Mucosa of descending colon (tissue), 3 donors: ENCODE results near the gene OPRD1. TPM values are rescaled to one million over a fixed set of nuclear protein-coding genes. Genes with fewer than 3 reads are reported as not detected.

Experiments used
- ATAC-seq: fragments of 200-7000 bp; cut with Tn5 transposase; one replicate; pipeline ENCODE4 v1.9.1; 2020; ENCODE audit warnings: mild to moderate bottlenecking, moderate library complexity
- DNase-seq, 3 donors: peaks; one replicate each; pipeline ENCODE4 v3.0.0-alpha.2; 2020
- H3K36me3 ChIP-seq: fragments of 200-600 bp; one replicate; pipeline ENCODE4 v1.8.0; 2021; ENCODE audit warnings: low read depth, mild to moderate bottlenecking
- H3K4me1 ChIP-seq: fragments of 200-600 bp; one replicate; pipeline ENCODE4 v1.8.0; 2021; ENCODE audit warnings: low read depth, mild to moderate bottlenecking
- H3K4me3 ChIP-seq: fragments of 200-600 bp; one replicate; pipeline ENCODE4 v1.8.0; 2021; ENCODE audit warnings: mild to moderate bottlenecking
- H3K9me3 ChIP-seq: fragments of 200-600 bp; one replicate; pipeline ENCODE4 v1.8.0; 2021; ENCODE audit warnings: mild to moderate bottlenecking
- intact Hi-C, 2 donors: fragments of 100-400 bp; cut with DNase I in 1 of 2; cut with micrococcal nuclease in 1 of 2; formaldehyde crosslinking; loops; one replicate each; pipeline versions ENCODE4 v1.11.0 to v1.11.1; 2022; cut with DNase I, micrococcal nuclease
- total RNA-seq, 3 donors: library from RNA; stranded (reverse); fragmentation: NEBNext Ultra II Directional in 2 of 3; extraction: Animal tissue kit (Norgen Biotek cat#: 25700) in 2 of 3; gene quantifications; one replicate each; pipeline versions ENCODE4 v1.2.1 to v1.2.4, GENCODE V29; 2021 to 2023
- TF ChIP-seq, protein P1 (sequence below): fragments of 200-600 bp; IDR thresholded peaks from one replicate; pipeline ENCODE4 v1.8.0; 2022; ENCODE audit warnings: antibody characterized with exemption, mild to moderate bottlenecking
- donor health status: DM: no; HTN: no; CAD: no; lungs with moderate emphysema.
- donor health status: DM: no; HTN: no; CAD: no.
- donor health status: DM: no; HTN: yes; CAD: no.

Gene OPRD1
- total RNA-seq, 3 donors from 2014 or later = 0.06 to 1.1 (median 0.48) TPM

DNA sequence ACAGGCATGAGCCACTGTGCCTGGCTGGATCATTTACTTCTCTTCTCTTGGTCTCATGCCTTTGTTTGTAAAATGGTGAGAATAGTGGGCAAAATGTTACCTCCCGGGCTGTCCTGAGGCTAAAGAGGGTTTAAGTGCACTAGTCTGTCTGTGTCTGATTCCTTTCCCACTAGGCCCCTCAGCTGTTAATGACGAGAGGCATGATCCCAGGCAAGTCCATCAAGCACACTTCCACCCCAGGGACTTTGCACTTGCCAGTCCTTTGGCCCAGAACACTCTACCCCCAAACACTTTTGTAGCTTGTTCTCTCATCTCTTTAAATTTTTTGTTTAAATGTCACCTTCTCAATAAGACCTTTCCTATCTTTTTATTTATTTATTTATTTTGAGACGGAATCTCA lies 88.6 kb downstream of the OPRD1 start:
- H3K4me1 ChIP-seq = no peaks in the 10 kb centered on the region
- H3K36me3 ChIP-seq = no peaks in the 10 kb centered on the region
- intact Hi-C loops = no loop called here
- no peak for ATAC-seq
- DNase-seq = no peak
- H3K4me3 ChIP-seq = no peak overlapping the region
- peaks cover 3% of the 10 kb centered on the region for H3K9me3 ChIP-seq
- TF ChIP-seq, protein P1, sequence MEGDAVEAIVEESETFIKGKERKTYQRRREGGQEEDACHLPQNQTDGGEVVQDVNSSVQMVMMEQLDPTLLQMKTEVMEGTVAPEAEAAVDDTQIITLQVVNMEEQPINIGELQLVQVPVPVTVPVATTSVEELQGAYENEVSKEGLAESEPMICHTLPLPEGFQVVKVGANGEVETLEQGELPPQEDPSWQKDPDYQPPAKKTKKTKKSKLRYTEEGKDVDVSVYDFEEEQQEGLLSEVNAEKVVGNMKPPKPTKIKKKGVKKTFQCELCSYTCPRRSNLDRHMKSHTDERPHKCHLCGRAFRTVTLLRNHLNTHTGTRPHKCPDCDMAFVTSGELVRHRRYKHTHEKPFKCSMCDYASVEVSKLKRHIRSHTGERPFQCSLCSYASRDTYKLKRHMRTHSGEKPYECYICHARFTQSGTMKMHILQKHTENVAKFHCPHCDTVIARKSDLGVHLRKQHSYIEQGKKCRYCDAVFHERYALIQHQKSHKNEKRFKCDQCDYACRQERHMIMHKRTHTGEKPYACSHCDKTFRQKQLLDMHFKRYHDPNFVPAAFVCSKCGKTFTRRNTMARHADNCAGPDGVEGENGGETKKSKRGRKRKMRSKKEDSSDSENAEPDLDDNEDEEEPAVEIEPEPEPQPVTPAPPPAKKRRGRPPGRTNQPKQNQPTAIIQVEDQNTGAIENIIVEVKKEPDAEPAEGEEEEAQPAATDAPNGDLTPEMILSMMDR = no peak

DNA sequence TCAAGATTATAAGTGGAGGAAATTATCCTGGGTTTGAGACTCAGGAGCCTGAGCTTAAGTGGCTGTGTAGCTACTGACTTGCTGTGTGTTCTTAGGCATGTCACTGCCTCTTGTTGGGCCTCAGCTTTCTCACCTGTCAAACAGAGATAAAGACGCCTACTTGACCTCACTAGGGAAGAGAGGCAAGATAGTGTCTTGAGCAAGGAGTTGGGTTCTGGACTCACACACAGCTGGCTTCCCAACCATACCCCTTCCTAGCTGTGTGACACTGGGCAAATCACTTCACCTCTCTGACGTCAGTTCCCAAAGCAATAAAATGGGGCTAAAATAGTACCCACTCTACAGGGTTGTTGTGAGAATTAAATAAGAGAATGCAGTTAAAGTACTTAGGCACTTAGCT lies 90.8 kb downstream of the OPRD1 start:
- intact Hi-C loops = no loop called here
- peaks cover 3% of the 10 kb centered on the region for H3K9me3 ChIP-seq

DNA sequence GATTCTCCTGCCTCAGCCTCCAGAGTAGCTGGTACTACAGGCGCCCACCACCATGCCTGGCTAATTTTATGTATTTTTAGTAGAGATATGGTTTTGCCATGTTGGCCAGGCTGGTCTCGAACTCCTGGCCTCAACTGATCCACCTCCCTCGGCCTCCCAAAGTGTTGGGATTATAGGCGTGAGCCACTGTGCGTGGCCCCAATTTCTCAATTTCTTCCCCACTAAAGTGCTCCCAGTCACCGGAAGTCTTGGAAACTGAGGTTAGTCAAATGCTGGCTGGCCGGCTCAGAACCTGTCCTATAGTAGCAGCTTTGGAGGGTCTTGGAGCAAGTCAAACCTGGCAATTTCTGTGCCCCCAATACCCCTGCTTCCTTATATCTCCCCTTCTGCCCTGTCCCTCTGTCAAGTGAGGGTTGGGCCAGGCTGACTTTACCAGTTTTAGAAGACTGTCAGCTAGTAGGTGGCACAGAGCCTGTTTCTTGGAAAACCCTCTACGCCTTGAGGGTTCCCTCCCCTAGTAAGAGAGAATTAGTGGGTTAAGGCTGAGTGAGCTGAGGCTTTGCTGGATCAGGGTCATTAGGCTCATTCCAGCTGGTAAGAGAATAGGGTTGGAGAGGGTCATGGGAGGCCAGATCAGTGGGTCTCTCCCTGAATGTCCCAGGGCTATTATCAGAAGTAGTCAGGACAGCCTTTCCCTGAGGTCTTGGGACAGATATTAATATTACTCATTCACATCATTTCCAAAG lies 94.1 kb downstream of the OPRD1 start:
- ATAC-seq = no peak
- Histone ChIP-seq H3K4me1 (no peaks in the 10 kb centered on the region), H3K4me3 (no peak overlapping the region), H3K36me3 (no peaks in the 10 kb centered on the region), H3K9me3 (peaks cover 3% of the 10 kb centered on the region)
- no peak for DNase-seq
- TF ChIP-seq, protein P1 = no peak
- intact Hi-C loops = no loop called here

More for the DNA sequence above, 90.8 kb downstream of the OPRD1 start:
- Histone ChIP-seq H3K4me1 (no peaks in the 10 kb centered on the region), H3K36me3 (no peaks in the 10 kb centered on the region), H3K4me3 (no peak overlapping the region)
- TF ChIP-seq, protein P1 = no peak
- ATAC-seq = no peak
- DNase-seq = no peak

DNA sequence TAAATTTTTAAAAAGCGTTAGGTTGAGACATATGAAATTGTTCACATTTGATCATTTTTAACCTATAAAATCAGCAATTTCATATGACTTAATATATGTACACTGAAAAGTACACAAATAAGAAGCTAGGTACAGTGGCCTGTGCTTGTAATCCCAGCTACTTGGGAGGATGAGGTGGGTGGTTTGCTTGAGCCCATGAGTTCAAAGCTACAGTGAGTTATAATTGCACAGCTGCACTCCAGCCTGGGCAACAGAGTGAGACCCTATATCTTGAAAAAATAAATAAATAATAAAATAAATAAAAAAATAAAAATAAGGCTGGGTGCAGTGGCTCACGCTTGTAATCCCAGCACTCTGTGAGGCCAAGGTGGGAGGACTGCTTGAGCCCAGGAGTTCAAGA lies 97.2 kb downstream of the OPRD1 start:
- intact Hi-C loops = no loop called here
- ATAC-seq (no peak), DNase-seq (no peak)
- TF ChIP-seq, protein P1 = no peak
- Histone ChIP-seq H3K4me1 (no peaks in the 10 kb centered on the region), H3K36me3 (no peaks in the 10 kb centered on the region), H3K4me3 (no peak overlapping the region), H3K9me3 (peaks cover 2% of the 10 kb centered on the region)

DNA sequence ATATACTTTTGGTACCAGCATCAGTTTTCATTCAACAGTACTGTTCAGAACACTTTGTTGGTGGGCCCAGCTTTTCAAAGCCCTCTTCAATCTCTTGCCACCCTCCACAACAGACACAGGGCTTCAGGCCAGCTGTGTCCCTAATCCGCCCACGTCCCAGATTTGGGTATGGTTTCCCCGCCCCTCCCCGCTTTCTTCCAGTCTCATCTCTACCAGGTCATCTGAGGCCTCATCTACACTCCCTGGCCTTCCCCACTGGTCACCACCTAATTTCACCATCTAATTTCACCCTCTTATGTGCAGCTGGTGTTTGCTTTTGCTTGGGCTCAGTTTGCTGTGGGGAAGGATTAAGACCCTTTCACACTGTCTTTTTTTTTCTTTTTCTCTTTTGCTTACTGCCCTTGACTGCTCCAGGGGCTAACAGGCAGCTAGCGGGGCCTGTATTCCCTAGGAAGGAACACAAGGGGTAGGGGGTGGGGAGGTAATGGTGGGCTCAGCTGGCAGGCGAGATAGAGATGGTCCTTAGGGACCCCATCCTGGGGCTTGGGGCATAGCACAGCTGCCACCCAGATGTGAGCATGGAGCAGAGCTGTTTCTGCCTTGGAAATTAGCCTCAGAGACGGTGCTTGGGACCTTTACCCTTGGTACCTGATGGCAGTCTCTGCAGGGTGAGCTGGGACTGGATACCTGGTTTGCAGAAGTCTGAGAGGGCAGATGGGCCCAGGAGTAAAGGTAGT lies 98.6 kb downstream of the OPRD1 start:
- no peak for DNase-seq

More for the DNA sequence above, 98.6 kb downstream of the OPRD1 start:
- intact Hi-C loops = no loop called here
- no peaks in the 10 kb centered on the region for H3K36me3 ChIP-seq
- no peak overlapping the region for H3K4me3 ChIP-seq
- H3K9me3 ChIP-seq = no peaks in the 10 kb centered on the region
- ATAC-seq = no peak
- H3K4me1 ChIP-seq = peaks cover 5% of the 10 kb centered on the region
- TF ChIP-seq, protein P1 = no peak
